Hepatocyte (in vitro differentiated cells): ENCODE measurements around the gene UBQLN4. TPM values are rescaled to one million over a fixed set of nuclear protein-coding genes. Genes with fewer than 3 reads are reported as not detected.

ENCODE experiments used
- DNase-seq: peaks from one replicate; pipeline ENCODE4 v3.0.0-alpha.2; 2016; ENCODE audit warnings: low spot score
- H2AFZ ChIP-seq: fragments of 200-600 bp; sonication (generic); 2 replicates; pipeline ENCODE4 v1.6.0; 2016; ENCODE audit warnings: antibody characterized with exemption, mild to moderate bottlenecking
- H3K27ac ChIP-seq: fragments of 200-600 bp; sonication (generic); 2 replicates; pipeline ENCODE4 v1.5.1; 2016; ENCODE audit warnings: mild to moderate bottlenecking
- H3K27me3 ChIP-seq: fragments of 200-600 bp; sonication (generic); 2 replicates; pipeline ENCODE4 v1.6.1; 2016
- H3K36me3 ChIP-seq: fragments of 200-600 bp; sonication (generic); replicated peaks from 2 replicates; pipeline ENCODE4 v1.5.1; 2016; ENCODE audit warnings: low read depth; ENCODE audit not compliant: insufficient read depth
- H3K4me1 ChIP-seq: fragments of 200-600 bp; sonication (generic); 2 replicates; pipeline ENCODE4 v1.5.1; 2016; ENCODE audit warnings: mild to moderate bottlenecking, moderate library complexity; ENCODE audit not compliant: insufficient read depth
- H3K4me2 ChIP-seq: fragments of 200-600 bp; sonication (generic); 2 replicates; pipeline ENCODE4 v1.6.0; 2016
- H3K4me3 ChIP-seq: fragments of 200-600 bp; sonication (generic); 2 replicates; pipeline ENCODE4 v1.5.1; 2016; ENCODE audit warnings: mild to moderate bottlenecking
- H3K79me2 ChIP-seq: fragments of 200-600 bp; sonication (generic); 2 replicates; pipeline ENCODE4 v1.6.0; 2017; ENCODE audit warnings: mild to moderate bottlenecking
- H3K9me2 ChIP-seq: fragments of 200-600 bp; sonication (generic); replicated peaks from 2 replicates; pipeline ENCODE4 v1.6.0; 2017; ENCODE audit warnings: mild to moderate bottlenecking; ENCODE audit not compliant: insufficient read depth
- H3K9me3 ChIP-seq: fragments of 200-600 bp; sonication (generic); 2 replicates; pipeline ENCODE4 v1.5.1; 2016; ENCODE audit warnings: low read depth, mild to moderate bottlenecking
- H4K20me1 ChIP-seq: fragments of 200-600 bp; sonication (generic); 2 replicates; pipeline ENCODE4 v1.6.0; 2016; ENCODE audit warnings: mild to moderate bottlenecking; ENCODE audit not compliant: insufficient read depth, poor library complexity, severe bottlenecking
- EZH2 ChIP-seq: fragments of 200-600 bp; sonication (generic); IDR thresholded peaks from 2 replicates; pipeline ENCODE4 v1.6.1; 2016; ENCODE audit warnings: antibody characterized with exemption, mild to moderate bottlenecking, borderline replicate concordance
- EZH2phosphoT487 ChIP-seq: fragments of 200-600 bp; sonication (generic); IDR thresholded peaks from one replicate; pipeline ENCODE4 v1.6.1; 2018; ENCODE audit warnings: antibody characterized with exemption, mild to moderate bottlenecking, low read depth, moderate library complexity; ENCODE audit not compliant: unreplicated experiment, severe bottlenecking
- WGBS: methylation state at CpG from one replicate; pipeline ENCODE4 v1.1.6; 2016; ENCODE audit warnings: low lambda C conversion rate; ENCODE audit errors: missing lambda C conversion rate; 5-methylcytosine and 5-hydroxymethylcytosine counted together
- polyA plus RNA-seq: library from polyadenylated mRNA; unstranded; fragments of >200 nt; fragmentation: Nextera tagmentation; extraction: Ambion mirVana; gene quantifications from 2 replicates; pipeline ENCODE4 v1.2.1, GENCODE V29; 2016
- total RNA-seq: library from RNA; depleted of rRNA; stranded (reverse); fragments of >200 nt; gene quantifications from 2 replicates; pipeline ENCODE4 v1.2.3, GENCODE V29; 2014
- TF ChIP-seq, protein P1 (sequence below): fragments of 200-600 bp; sonication (generic); IDR thresholded peaks from 2 replicates; pipeline ENCODE4 v1.5.1; 2016; ENCODE audit warnings: antibody characterized with exemption, mild to moderate bottlenecking; ENCODE audit not compliant: poor library complexity

Gene UBQLN4
- total and polyA plus RNA-seq, 2 experiments from 2014 or later: 29.5 to 35.3 TPM

DNA sequence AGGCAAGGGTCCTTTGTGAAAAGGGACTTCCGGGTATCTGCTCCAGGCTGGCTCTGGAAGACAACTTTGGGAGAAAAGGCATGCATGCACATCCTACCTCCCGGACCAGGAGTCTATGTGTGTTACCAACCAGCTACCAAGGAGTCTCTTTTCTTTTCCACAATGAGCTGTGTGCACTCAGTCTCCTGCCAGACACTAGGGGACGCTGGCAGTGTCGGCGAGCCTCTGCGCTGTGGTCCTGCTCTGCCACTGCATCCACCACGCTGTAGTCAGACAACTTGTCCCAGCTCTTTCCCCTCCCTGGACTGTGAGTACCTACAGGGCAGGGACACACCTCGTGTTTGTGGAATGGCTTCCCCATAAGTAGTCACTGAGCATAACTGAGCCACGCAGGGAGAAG, 27.7 kb downstream of the UBQLN4 start:
- H3K4me1 ChIP-seq: peaks cover 7% of the 10 kb centered on the region
- H3K4me2 ChIP-seq: no peak overlapping the region
- no peaks in the 10 kb centered on the region for H3K36me3 ChIP-seq
- no peak overlapping the region for H3K27ac ChIP-seq
- peak; percentile 71 for DNase-seq
- no peaks in the 10 kb centered on the region for H4K20me1 ChIP-seq
- no peaks in the 10 kb centered on the region for H3K79me2 ChIP-seq
- TF ChIP-seq EZH2phosphoT487 (no peak), EZH2 (no peak)
- TF ChIP-seq, protein P1, sequence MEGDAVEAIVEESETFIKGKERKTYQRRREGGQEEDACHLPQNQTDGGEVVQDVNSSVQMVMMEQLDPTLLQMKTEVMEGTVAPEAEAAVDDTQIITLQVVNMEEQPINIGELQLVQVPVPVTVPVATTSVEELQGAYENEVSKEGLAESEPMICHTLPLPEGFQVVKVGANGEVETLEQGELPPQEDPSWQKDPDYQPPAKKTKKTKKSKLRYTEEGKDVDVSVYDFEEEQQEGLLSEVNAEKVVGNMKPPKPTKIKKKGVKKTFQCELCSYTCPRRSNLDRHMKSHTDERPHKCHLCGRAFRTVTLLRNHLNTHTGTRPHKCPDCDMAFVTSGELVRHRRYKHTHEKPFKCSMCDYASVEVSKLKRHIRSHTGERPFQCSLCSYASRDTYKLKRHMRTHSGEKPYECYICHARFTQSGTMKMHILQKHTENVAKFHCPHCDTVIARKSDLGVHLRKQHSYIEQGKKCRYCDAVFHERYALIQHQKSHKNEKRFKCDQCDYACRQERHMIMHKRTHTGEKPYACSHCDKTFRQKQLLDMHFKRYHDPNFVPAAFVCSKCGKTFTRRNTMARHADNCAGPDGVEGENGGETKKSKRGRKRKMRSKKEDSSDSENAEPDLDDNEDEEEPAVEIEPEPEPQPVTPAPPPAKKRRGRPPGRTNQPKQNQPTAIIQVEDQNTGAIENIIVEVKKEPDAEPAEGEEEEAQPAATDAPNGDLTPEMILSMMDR: peak; percentile 48
- H3K9me2 ChIP-seq: no peaks in the 10 kb centered on the region
- H3K27me3 ChIP-seq: no peaks in the 10 kb centered on the region
- no peak overlapping the region for H3K4me3 ChIP-seq
- 15% methylated on average over 9 of the region's 9 CpGs for WGBS
- H3K9me3 ChIP-seq: no peaks in the 10 kb centered on the region
- no peak overlapping the region for H2AFZ ChIP-seq

DNA sequence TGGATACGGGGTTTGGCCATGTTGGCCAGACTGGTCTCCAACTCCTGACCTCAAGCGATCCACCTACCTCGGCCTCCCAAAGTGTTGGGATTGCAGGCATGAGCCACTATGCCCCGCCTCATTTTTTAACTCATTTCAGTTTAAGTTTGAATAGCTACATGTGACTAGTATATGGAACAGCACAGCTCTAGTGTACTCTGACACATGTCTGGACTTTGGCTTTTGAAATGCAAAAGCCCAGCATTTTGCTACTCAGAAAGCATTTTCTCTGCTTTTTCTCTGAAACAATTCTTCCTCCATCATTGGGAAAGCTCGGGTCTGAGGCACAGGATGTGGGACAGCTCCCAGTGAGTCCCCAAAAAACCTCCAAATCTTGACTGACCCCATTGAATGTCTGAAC, 28.8 kb downstream of the UBQLN4 start:
- Histone ChIP-seq H3K4me2 (peak overlapping the region; percentile 27), H3K4me3 (no peak overlapping the region), H3K9me3 (no peaks in the 10 kb centered on the region), H2AFZ (no peak overlapping the region), H3K79me2 (peaks cover 8% of the 10 kb centered on the region), H3K27ac (peak overlapping the region; percentile 72), H3K36me3 (no peaks in the 10 kb centered on the region), H3K27me3 (no peaks in the 10 kb centered on the region), H3K4me1 (peaks cover 10% of the 10 kb centered on the region), H3K9me2 (no peaks in the 10 kb centered on the region), H4K20me1 (no peaks in the 10 kb centered on the region)
- WGBS: 85% methylated on average over 5 of the region's 5 CpGs
- TF ChIP-seq EZH2 (no peak), EZH2phosphoT487 (no peak)
- TF ChIP-seq, protein P1: no peak
- DNase-seq: peak; percentile 24

DNA sequence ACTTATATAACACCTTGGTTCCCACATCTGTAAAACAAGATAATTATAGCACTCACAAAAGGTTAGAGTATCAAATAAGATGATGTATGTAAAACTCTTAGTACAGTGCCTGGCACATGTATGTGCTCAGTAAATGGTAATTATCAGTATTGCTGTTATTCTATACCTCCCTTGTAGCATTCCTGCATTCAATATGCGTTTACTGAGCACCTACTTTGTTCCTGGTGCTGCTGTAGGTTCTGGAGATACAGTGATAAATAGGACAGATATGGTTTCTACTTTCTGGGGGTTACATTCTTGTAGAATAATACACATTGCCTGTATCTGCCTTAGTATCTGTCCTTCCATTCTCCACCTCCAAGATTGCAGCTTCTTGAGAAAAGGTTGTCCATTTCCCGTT, 31.6 kb downstream of the UBQLN4 start:
- TF ChIP-seq, protein P1: no peak
- TF ChIP-seq EZH2 (no peak), EZH2phosphoT487 (no peak)
- H3K4me1 ChIP-seq: peaks cover 17% of the 10 kb centered on the region
- no peaks in the 10 kb centered on the region for H3K9me2 ChIP-seq
- no peak overlapping the region for H2AFZ ChIP-seq
- no peaks in the 10 kb centered on the region for H3K9me3 ChIP-seq
- WGBS: 94% methylated on average over 2 of the region's 2 CpGs
- H3K36me3 ChIP-seq: no peaks in the 10 kb centered on the region
- no peak overlapping the region for H3K27ac ChIP-seq
- no peak for DNase-seq
- no peak overlapping the region for H3K4me2 ChIP-seq
- H3K27me3 ChIP-seq: no peaks in the 10 kb centered on the region
- H4K20me1 ChIP-seq: no peaks in the 10 kb centered on the region
- H3K4me3 ChIP-seq: no peak overlapping the region
- H3K79me2 ChIP-seq: peaks cover 35% of the 10 kb centered on the region

DNA sequence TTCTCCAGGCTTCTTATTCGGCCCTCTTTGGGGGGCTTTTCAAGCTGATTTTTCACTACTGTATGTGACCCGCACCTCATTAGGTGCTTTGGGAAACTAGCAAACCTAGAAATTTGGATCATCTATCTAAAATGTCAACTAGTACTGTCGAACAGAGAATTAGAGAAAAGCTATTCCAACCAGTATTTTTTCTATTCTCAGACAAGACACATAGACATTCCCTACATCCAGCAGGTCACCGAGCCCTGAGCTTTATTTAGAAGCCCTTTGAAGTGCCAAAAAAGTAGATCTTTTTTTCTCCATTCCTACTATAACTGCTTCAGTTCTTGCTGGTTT, 32.5 kb downstream of the UBQLN4 start:
- Histone ChIP-seq H3K36me3 (no peaks in the 10 kb centered on the region), H3K9me3 (no peaks in the 10 kb centered on the region), H3K4me2 (peak overlapping the region; percentile 80), H3K79me2 (peaks cover 37% of the 10 kb centered on the region), H3K4me3 (no peak overlapping the region), H4K20me1 (no peaks in the 10 kb centered on the region), H2AFZ (peak overlapping the region; percentile 78), H3K27me3 (no peaks in the 10 kb centered on the region), H3K27ac (no peak overlapping the region), H3K4me1 (peaks cover 17% of the 10 kb centered on the region), H3K9me2 (no peaks in the 10 kb centered on the region)
- no peak for DNase-seq
- WGBS: 11% methylated on average over 4 of the region's 4 CpGs
- TF ChIP-seq EZH2 (no peak), EZH2phosphoT487 (no peak)
- TF ChIP-seq, protein P1: no peak
